ENCODE results near the gene DEUP1.

Gene DEUP1

GRCh38 chr11:93480256-93480655 lies 149.7 kb downstream of the DEUP1 start:
- DNase-seq (ENCODE audit: low read depth) = no peak

GRCh38 chr11:93480756-93481155 lies 150.2 kb downstream of the DEUP1 start:
- no peak for DNase-seq (ENCODE audit: low read depth)

- no peak for DNase-seq (ENCODE audit: low read depth)
Measured at GRCh38 chr11:93481279-93481678, 150.7 kb downstream of the DEUP1 start.

- no peak for DNase-seq (ENCODE audit: low read depth)
Measured at GRCh38 chr11:93481696-93482095, 151.2 kb downstream of the DEUP1 start.

- DNase-seq (ENCODE audit: low read depth) = no peak
Measured at GRCh38 chr11:93482556-93482955, 152.0 kb downstream of the DEUP1 start.

GRCh38 chr11:93484716-93485115 lies 154.2 kb downstream of the DEUP1 start:
- no peak for DNase-seq (ENCODE audit: low read depth)

GRCh38 chr11:93485983-93486382 lies 155.4 kb downstream of the DEUP1 start:
- DNase-seq (ENCODE audit: low read depth) = no peak

GRCh38 chr11:93487032-93487483 lies 156.5 kb downstream of the DEUP1 start:
- DNase-seq (ENCODE audit: low read depth) = no peak

Data from T-helper 22 cell (primary cell).